Measurements from ENCODE around the gene GET4. TPM values are rescaled to one million over a fixed set of nuclear protein-coding genes. Genes with fewer than 3 reads are reported as not detected.

GET4 gene
- total RNA-seq, 1 experiment from 2014 or later: 51.0 TPM

- DNase-seq (ENCODE audit: low read depth): no peak
Observed at GRCh38 chr7:945147-945555, 68.8 kb downstream of the GET4 start.

- DNase-seq (ENCODE audit: low read depth): no peak
Observed at GRCh38 chr7:945556-946255, 69.4 kb downstream of the GET4 start.

Other genes starting within 250 kb of the GET4 start
- 70.9 and 82.8 TPM in 2 replicates for gene DNAAF5, start 149.9 kb upstream of the GET4 start, total RNA-seq (2014; rRNA removed; shearing (Covaris generic))
- 18.6 and 27.2 TPM in 2 replicates for gene PRKAR1B, start 149.3 kb upstream of the GET4 start, total RNA-seq (2014; rRNA removed; shearing (Covaris generic))
- gene SUN1, start 44.1 kb upstream of the GET4 start, total RNA-seq (2014; rRNA removed; shearing (Covaris generic)): 81.8 and 130 TPM in 2 replicates
- 1.6 and 2.3 TPM in 2 replicates for gene ADAP1, start 78.1 kb downstream of the GET4 start, total RNA-seq (2014; rRNA removed; shearing (Covaris generic))
- gene COX19, start 99.0 kb downstream of the GET4 start, total RNA-seq (2014; rRNA removed; shearing (Covaris generic)): 7.0 and 9.6 TPM in 2 replicates
- not detected in 2 replicates for gene CYP2W1, start 106.6 kb downstream of the GET4 start, total RNA-seq (2014; rRNA removed; shearing (Covaris generic))
- 1.1 and 1.9 TPM in 2 replicates for gene GPR146, start 168.0 kb downstream of the GET4 start, total RNA-seq (2014; rRNA removed; shearing (Covaris generic))
- 0.84 and 1.8 TPM in 2 replicates for gene GPER1, start 211.6 kb downstream of the GET4 start, total RNA-seq (2014; rRNA removed; shearing (Covaris generic))

Measured in HT1080 (cell line).